NCI-H748 treated with DMSO at 0.1 percent for 48 hours (cell line): Measurements from ENCODE around the gene EDC3.
"Not testable (repeated sequence)": the region's sequence is repeated elsewhere in the genome, so short reads cannot be mapped to it uniquely, and the experiment has no call there.

Source experiments
- DNase-seq: peaks from one replicate; lab custom pipeline; 2025; lab: John Stamatoyannopoulos, UW

Gene EDC3

GRCh38 chr15:74608786-74609185, 87.0 kb downstream of the EDC3 start:
- DNase-seq = no peak

GRCh38 chr15:74605795-74606150, 90.1 kb downstream of the EDC3 start:
- DNase-seq = no peak

GRCh38 chr15:74604983-74605794, 90.6 kb downstream of the EDC3 start:
- peak; percentile 40 for DNase-seq

- no peak for DNase-seq
Observed at GRCh38 chr15:74603789-74604705, 91.8 kb downstream of the EDC3 start.

GRCh38 chr15:74603026-74603788, 92.6 kb downstream of the EDC3 start:
- DNase-seq = no peak

GRCh38 chr15:74599156-74599555, 96.7 kb downstream of the EDC3 start:
- DNase-seq = no peak

GRCh38 chr15:74598126-74598842, 97.5 kb downstream of the EDC3 start:
- DNase-seq = peak; percentile 47

GRCh38 chr15:74597146-74597705, 98.6 kb downstream of the EDC3 start:
- not testable (repeated sequence) for DNase-seq

GRCh38 chr15:74596736-74597135, 99.1 kb downstream of the EDC3 start:
- DNase-seq = not testable (repeated sequence)

GRCh38 chr15:74595271-74595670, 100.6 kb downstream of the EDC3 start:
- DNase-seq = no peak

- DNase-seq = no peak
Observed at GRCh38 chr15:74594455-74594854, 101.4 kb downstream of the EDC3 start.

- no peak for DNase-seq
Observed at GRCh38 chr15:74593122-74593521, 102.7 kb downstream of the EDC3 start.

GRCh38 chr15:74592222-74592621, 103.6 kb downstream of the EDC3 start:
- DNase-seq = no peak

- DNase-seq = no peak
Observed at GRCh38 chr15:74589826-74590225, 106.0 kb downstream of the EDC3 start.

- no peak for DNase-seq
Observed at GRCh38 chr15:74585857-74586256, 110.0 kb downstream of the EDC3 start.

GRCh38 chr15:74585191-74585590, 110.6 kb downstream of the EDC3 start:
- DNase-seq = no peak

GRCh38 chr15:74584779-74585178, 111.0 kb downstream of the EDC3 start:
- DNase-seq = no peak

- DNase-seq = no peak
Observed at GRCh38 chr15:74584204-74584603, 111.6 kb downstream of the EDC3 start.
